Activated CD4-positive, alpha-beta T cell treated with anti-CD3 and anti-CD28 coated beads, Interleukin-10, Interleukin-2, amounts not matched to agents 100 ng/mL and 50 ng/mL, durations not matched to agents 16 hours and 8 hours (primary cell): Measurements from ENCODE around the gene SAMD1.

Experiments used
- DNase-seq: peaks from one replicate; pipeline ENCODE4 v3.0.0-alpha.2; 2020

The SAMD1 gene

GRCh38 chr19:14090509-14091080 is at the start of gene SAMD1:
Gene SAMD1, minus strand, starts transcription at chr19:14090751.
- peak; percentile 84 for DNase-seq

GRCh38 chr19:14139944-14140343 is 49.4 kb upstream of the SAMD1 start:
- no peak for DNase-seq

GRCh38 chr19:14138576-14139265 is 48.2 kb upstream of the SAMD1 start:
- no peak for DNase-seq

GRCh38 chr19:14136509-14137281 is 46.1 kb upstream of the SAMD1 start, which contains the start of gene ASF1B:
Gene ASF1B, minus strand, starts transcription at chr19:14136589. Its CDS starts 133 bp downstream, at chr19:14136456.
- peak; percentile 100 for DNase-seq

GRCh38 chr19:14135985-14136508 is 45.5 kb upstream of the SAMD1 start:
- no peak for DNase-seq

GRCh38 chr19:14135355-14135754 is 44.8 kb upstream of the SAMD1 start:
- DNase-seq, result no peak

- DNase-seq, result no peak
Measured at GRCh38 chr19:14127929-14128509, 37.5 kb upstream of the SAMD1 start.

GRCh38 chr19:14127176-14127575 is 36.6 kb upstream of the SAMD1 start:
- no peak for DNase-seq

- DNase-seq, result no peak
Measured at GRCh38 chr19:14122924-14123323, 32.4 kb upstream of the SAMD1 start.

GRCh38 chr19:14120497-14120780 is 29.9 kb upstream of the SAMD1 start:
- DNase-seq, result no peak

GRCh38 chr19:14119644-14120496 is 29.3 kb upstream of the SAMD1 start:
- no peak for DNase-seq

- no peak for DNase-seq
Measured at GRCh38 chr19:14119146-14119545, 28.6 kb upstream of the SAMD1 start.

- DNase-seq, result peak; percentile 40
Measured at GRCh38 chr19:14118165-14119051, 27.9 kb upstream of the SAMD1 start.

GRCh38 chr19:14117668-14118164 is 27.2 kb upstream of the SAMD1 start, which contains the start of gene PRKACA:
Gene PRKACA, minus strand, starts transcription at chr19:14117762. Its CDS starts 215 bp downstream, at chr19:14117547.
- DNase-seq, result peak; percentile 100

- no peak for DNase-seq
Measured at GRCh38 chr19:14116918-14117578, 26.5 kb upstream of the SAMD1 start.

GRCh38 chr19:14116525-14116917 is 26.0 kb upstream of the SAMD1 start:
- no peak for DNase-seq

- DNase-seq, result no peak
Measured at GRCh38 chr19:14115756-14116155, 25.2 kb upstream of the SAMD1 start.

GRCh38 chr19:14114854-14115253 is 24.3 kb upstream of the SAMD1 start:
- peak; percentile 64 for DNase-seq

GRCh38 chr19:14114439-14114838 is 23.9 kb upstream of the SAMD1 start:
- DNase-seq, result no peak

GRCh38 chr19:14113762-14114414 is 23.3 kb upstream of the SAMD1 start:
- DNase-seq, result peak; percentile 75
